Kidney (tissue), 14 donors: ENCODE data around the gene SLC66A2. TPM values are rescaled to one million over a fixed set of nuclear protein-coding genes. Genes with fewer than 3 reads are reported as not detected.
A peak's percentile ranks its signal among the peaks of the same experiment; 100 is the strongest.
"Not testable (repeated sequence)": the region's sequence is repeated elsewhere in the genome, so short reads cannot be mapped to it uniquely, and the experiment has no call there.

ENCODE experiments used
- DNase-seq, 5 donors: peaks; one replicate each; pipeline ENCODE4 v3.0.0-alpha.2; 2013 to 2020
- FAIRE-seq: peaks from 2 replicates; lab custom pipeline; 2012; peaks lifted over from hg19 to GRCh38; lab: Jason Lieb, UNC
- H3K27ac ChIP-seq, 2 donors: one replicate each; pipeline ENCODE4 v1.7.0; 2013; ENCODE audit warnings: low read depth in 2 of 2, low read length in 2 of 2, inconsistent platforms in 1 of 2
- H3K27me3 ChIP-seq: one replicate; pipeline ENCODE4 v1.7.1; 2013; ENCODE audit warnings: low read length, inconsistent platforms; ENCODE audit not compliant: control insufficient read depth, insufficient read depth
- H3K36me3 ChIP-seq, 3 donors: one replicate each; pipeline versions ENCODE4 v1.7.0 to v1.7.1; 2013; ENCODE audit warnings: low read length in 3 of 3, control low read depth in 1 of 3, inconsistent platforms in 1 of 3; ENCODE audit not compliant: insufficient read depth in 3 of 3, control insufficient read depth in 2 of 3
- H3K4me1 ChIP-seq, 3 donors: one replicate each; pipeline versions ENCODE4 v1.7.0 to v1.7.1; 2013; ENCODE audit warnings: low read length in 3 of 3, inconsistent platforms in 1 of 3, low read depth in 1 of 3; ENCODE audit not compliant: control insufficient read depth in 2 of 3, insufficient read depth in 2 of 3
- H3K4me3 ChIP-seq, 3 donors: one replicate each; pipeline versions ENCODE4 v1.7.0 to v1.8.1; 2013; ENCODE audit warnings: low read length in 3 of 3, control low read depth in 1 of 3, inconsistent platforms in 1 of 3
- H3K9ac ChIP-seq, 3 donors: one replicate each; pipeline versions ENCODE4 v1.7.0 to v1.7.1; 2013; ENCODE audit warnings: low read length in 3 of 3, control low read depth in 1 of 3, inconsistent platforms in 1 of 3
- H3K9me3 ChIP-seq, 3 donors: one replicate each; pipeline versions ENCODE4 v1.7.0 to v1.7.1; 2013; ENCODE audit warnings: low read length in 3 of 3, control low read depth in 1 of 3, inconsistent platforms in 1 of 3; ENCODE audit not compliant: control insufficient read depth in 2 of 3, insufficient read depth in 1 of 3
- CTCF ChIP-seq: IDR thresholded peaks from 3 replicates; pipeline ENCODE4 v1.5.1; 2012; ENCODE audit warnings: mild to moderate bottlenecking, moderate library complexity, borderline replicate concordance; ENCODE audit not compliant: insufficient read depth; ENCODE audit errors: extremely low read depth
- intact Hi-C: fragments of 100-400 bp; cut with DNase I; formaldehyde crosslinking; loops from one replicate; pipeline ENCODE4 v1.11.1; 2022
- polyA plus RNA-seq: library from polyadenylated mRNA; stranded (reverse); fragments of 350-450 nt; fragmentation: Illumina TruSeq; extraction: RNeasy Lipid Tissue Mini Kit (QIAGEN cat#74804); gene quantifications from one replicate; pipeline ENCODE4 v1.2.3, GENCODE V29; 2014; ENCODE audit warnings: low read depth, low replicate concordance; ENCODE audit not compliant: insufficient read depth
- total RNA-seq: library from RNA; stranded (reverse); fragmentation: NEBNext Ultra II Directional; extraction: Animal tissue kit (Norgen Biotek cat#: 25700); gene quantifications from one replicate; pipeline ENCODE4 v1.2.1, GENCODE V29; 2021
- donor health status: control.
- donor health status: control.
- donor health status: control.
- donor health status: control.
- donor health status: control.
- donor health status: DM: yes; HTN: yes; CAD: no.
- donor health status: Normal renal cell carcinoma (clear cell type).

SLC66A2 gene
- total and polyA plus RNA-seq, 2 donors from 2014 or later = 41.9 to 45.5 TPM

- Histone ChIP-seq H3K27ac (no peak overlapping the region), H3K9ac (no peak overlapping the region), H3K4me1 (peaks cover 0 to 2% (median 0%) of the 10 kb centered on the region in 3 donors), H3K36me3 (no peaks in the 10 kb centered on the region), H3K4me3 (no peak overlapping the region), H3K27me3 (no peaks in the 10 kb centered on the region), H3K9me3 (no peaks in the 10 kb centered on the region)
- FAIRE-seq (no peak), DNase-seq (peak in 2 of 5 donors; percentile 7 to 61)
- intact Hi-C loops = no loop called here
- no peak for TF ChIP-seq CTCF
Observed at GRCh38 chr18:79878741-79879378, 72.6 kb downstream of the SLC66A2 start.

- H3K36me3 ChIP-seq, H3K9me3 ChIP-seq, intact Hi-C loops, H3K4me1 ChIP-seq, FAIRE-seq, H3K27me3 ChIP-seq, H3K9ac ChIP-seq, H3K27ac ChIP-seq, H3K4me3 ChIP-seq, DNase-seq: not testable (repeated sequence)
Observed at GRCh38 chr18:79878246-79878645, 73.2 kb downstream of the SLC66A2 start.

- no peak overlapping the region for H3K27ac ChIP-seq
- no peaks in the 10 kb centered on the region for H3K9me3 ChIP-seq
- H3K4me3 ChIP-seq = no peak overlapping the region
- H3K9ac ChIP-seq = no peak overlapping the region
- no peaks in the 10 kb centered on the region for H3K27me3 ChIP-seq
- H3K4me1 ChIP-seq = peaks cover 0 to 2% (median 0%) of the 10 kb centered on the region in 3 donors
- FAIRE-seq (no peak), DNase-seq (peak; percentile 28 to 41 (median 37))
- no peaks in the 10 kb centered on the region for H3K36me3 ChIP-seq
- intact Hi-C loops = no loop called here
- TF ChIP-seq CTCF = no peak
Observed at GRCh38 chr18:79877163-79878091, 74.0 kb downstream of the SLC66A2 start.

GRCh38 chr18:79876497-79876896, 75.0 kb downstream of the SLC66A2 start:
- no peak overlapping the region for H3K9ac ChIP-seq
- FAIRE-seq = no peak
- no peak overlapping the region for H3K27ac ChIP-seq
- DNase-seq = peak in 2 of 5 donors; percentile 33 to 58
- H3K9me3 ChIP-seq = no peaks in the 10 kb centered on the region
- TF ChIP-seq CTCF = no peak
- no peaks in the 10 kb centered on the region for H3K36me3 ChIP-seq
- intact Hi-C loops = no loop called here
- H3K27me3 ChIP-seq = no peaks in the 10 kb centered on the region
- no peak overlapping the region for H3K4me3 ChIP-seq
- H3K4me1 ChIP-seq = peaks cover 0 to 2% (median 0%) of the 10 kb centered on the region in 3 donors
